22Rv1 (cell line): ENCODE results near the gene ZNF611.
"Not testable (repeated sequence)": the region's sequence is repeated elsewhere in the genome, so short reads cannot be mapped to it uniquely, and the experiment has no call there.

Experiments used
- ZFX ChIP-seq: fragments of 450-650 bp; IDR thresholded peaks from 2 replicates; pipeline ENCODE4 v1.6.1; 2017; ENCODE audit warnings: antibody characterized with exemption, borderline replicate concordance
- TF ChIP-seq, protein P1 (sequence below): fragments of 450-650 bp; IDR thresholded peaks from 2 replicates; pipeline ENCODE4 v1.5.1; 2017; ENCODE audit warnings: mild to moderate bottlenecking

GRCh38 chr19:52726051-52726450 is 8.8 kb downstream of the ZNF611 start:
- TF ChIP-seq, protein P1, sequence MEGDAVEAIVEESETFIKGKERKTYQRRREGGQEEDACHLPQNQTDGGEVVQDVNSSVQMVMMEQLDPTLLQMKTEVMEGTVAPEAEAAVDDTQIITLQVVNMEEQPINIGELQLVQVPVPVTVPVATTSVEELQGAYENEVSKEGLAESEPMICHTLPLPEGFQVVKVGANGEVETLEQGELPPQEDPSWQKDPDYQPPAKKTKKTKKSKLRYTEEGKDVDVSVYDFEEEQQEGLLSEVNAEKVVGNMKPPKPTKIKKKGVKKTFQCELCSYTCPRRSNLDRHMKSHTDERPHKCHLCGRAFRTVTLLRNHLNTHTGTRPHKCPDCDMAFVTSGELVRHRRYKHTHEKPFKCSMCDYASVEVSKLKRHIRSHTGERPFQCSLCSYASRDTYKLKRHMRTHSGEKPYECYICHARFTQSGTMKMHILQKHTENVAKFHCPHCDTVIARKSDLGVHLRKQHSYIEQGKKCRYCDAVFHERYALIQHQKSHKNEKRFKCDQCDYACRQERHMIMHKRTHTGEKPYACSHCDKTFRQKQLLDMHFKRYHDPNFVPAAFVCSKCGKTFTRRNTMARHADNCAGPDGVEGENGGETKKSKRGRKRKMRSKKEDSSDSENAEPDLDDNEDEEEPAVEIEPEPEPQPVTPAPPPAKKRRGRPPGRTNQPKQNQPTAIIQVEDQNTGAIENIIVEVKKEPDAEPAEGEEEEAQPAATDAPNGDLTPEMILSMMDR, result not testable (repeated sequence)
- TF ChIP-seq ZFX, result not testable (repeated sequence)
